Esophagus squamous epithelium (tissue), 4 donors: Measurements from ENCODE around the gene ODC1.

Source experiments
- CTCF ChIP-seq, 6 experiments: fragments of 450-650 bp in 4 of 6; fragments of 200-600 bp in 2 of 6; sonication (generic) in 2 of 6; IDR thresholded peaks; one replicate each; pipeline ENCODE4 v1.5.1; 2016 to 2019; ENCODE audit warnings: antibody characterized with exemption in 6 of 6, mild to moderate bottlenecking in 4 of 6, moderate library complexity in 4 of 6
- POLR2A ChIP-seq, 4 donors: fragments of 450-650 bp; IDR thresholded peaks; one replicate each; pipeline ENCODE4 v1.6.1; 2017; ENCODE audit warnings: antibody characterized with exemption in 4 of 4, mild to moderate bottlenecking in 4 of 4, moderate library complexity in 3 of 4

DNA sequence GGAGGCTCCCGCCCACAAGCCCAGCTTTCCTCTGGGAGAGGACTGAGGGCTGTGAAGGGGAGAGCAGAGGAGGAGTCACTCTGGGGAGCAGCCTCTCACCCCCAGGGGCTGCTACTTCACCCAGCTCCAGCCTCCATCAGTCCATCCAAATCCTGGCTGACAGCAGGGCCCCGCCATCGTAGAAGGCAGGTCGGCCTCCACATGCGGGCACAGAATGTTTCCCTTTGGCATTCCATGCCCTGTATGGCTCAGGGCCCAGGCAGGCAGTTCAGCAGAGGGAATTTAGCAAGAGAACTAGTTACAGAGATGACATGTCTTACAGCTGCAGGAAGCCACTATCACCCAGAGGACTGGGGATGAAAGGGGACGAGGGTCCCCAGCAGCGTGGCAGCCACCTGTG is 6.4 kb upstream of the ODC1 start:
- TF ChIP-seq CTCF (IDR thresholded peaks at IDR 0.05) (no peak), POLR2A (IDR thresholded peaks at IDR 0.05) (no peak)
